ENCODE data around the gene RFC4. TPM values are rescaled to one million over a fixed set of nuclear protein-coding genes. Genes with fewer than 3 reads are reported as not detected.
A peak's percentile ranks its signal among the peaks of the same experiment; 100 is the strongest.

Gene RFC4
- total and polyA plus RNA-seq, 2 of the 4 experiments (the other 2 are of a cell fraction), result 19.5 to 27.9 TPM

GRCh38 chr3:186821429-186822387, 15.4 kb upstream of the RFC4 start:
- Histone ChIP-seq H3K23ac (ENCODE audit: low read depth, low read length) (no peak overlapping the region; the same call in 1 of the 2 replicates), H3K79me1 (ENCODE audit: low read depth in 1 of 2, low read length in 2 of 2) (peaks cover 0 to 11% of the 10 kb centered on the region in 2 experiments; a peak in 2 of 4 replicates), H2AK5ac (ENCODE audit: low read depth, low read length) (peak overlapping the region; percentile 63; the same call in 1 of the 2 replicates), H3K27ac (ENCODE audit: insufficient read depth, low read length) (peak overlapping the region; percentile 98), H4K91ac (ENCODE audit: insufficient read depth, low read depth, low read length) (peak overlapping the region; percentile 91), H3K14ac (replicated peaks; ENCODE audit: low read depth, low read length) (peak overlapping the region; percentile 75; the same call in 1 of the 2 replicates), H3K4ac (ENCODE audit: low read depth, low read length) (peak overlapping the region; percentile 86), H4K5ac (ENCODE audit: low read depth, low read length) (peak overlapping the region; percentile 90), H3K9me3 (ENCODE audit: control insufficient read depth, insufficient read depth, low read length) (no peaks in the 10 kb centered on the region), H3K4me2 (ENCODE audit: low read depth, low read length) (peak overlapping the region; percentile 95), H3K4me3 (ENCODE audit: insufficient read depth, low read depth, low read length) (peak overlapping the region; percentile 35; the same call in 1 of the 2 replicates), H3K56ac (ENCODE audit: extremely low read depth, insufficient read depth, low read length) (peak overlapping the region; percentile 75; the same call in 1 of the 2 replicates), H3K36me3 (ENCODE audit: control insufficient read depth, insufficient read depth, low read length) (no peaks in the 10 kb centered on the region), H2AK9ac (replicated peaks; ENCODE audit: low read depth, low read length, poor library complexity) (no peak overlapping the region), H2AFZ (replicated peaks; ENCODE audit: low read length, poor library complexity) (peak overlapping the region; percentile 87), H3K27me3 (ENCODE audit: control insufficient read depth, insufficient read depth, low read length) (no peaks in the 10 kb centered on the region), H3K9me1 (ENCODE audit: insufficient read depth, low read length) (no peaks in the 10 kb centered on the region; the same call in 1 of the 2 replicates), H2BK15ac (ENCODE audit: low read depth, low read length) (peak overlapping the region; percentile 98; the same call in 2 of the 3 replicates), H2BK5ac (ENCODE audit: low read depth, low read length, poor library complexity, severe bottlenecking) (peak overlapping the region; percentile 91), H4K8ac (ENCODE audit: low read depth in 2 of 2, low read length in 2 of 2) (peak overlapping the region; percentile 59 to 96; a peak in 3 of 4 replicates), H2BK120ac (ENCODE audit: low read depth, low read length) (peak overlapping the region; percentile 95), H3K4me1 (ENCODE audit: control insufficient read depth, insufficient read depth, low read length) (peaks cover 15% of the 10 kb centered on the region), H2BK20ac (ENCODE audit: low read depth, low read length) (peak overlapping the region; percentile 95), H3K18ac (ENCODE audit: low read depth, low read length) (peak overlapping the region; percentile 81), H4K20me1 (ENCODE audit: insufficient read depth, low read length) (no peaks in the 10 kb centered on the region), H3K9ac (ENCODE audit: low read depth, low read length) (peak overlapping the region; percentile 84)
- BruUV-seq (replicated peaks), result no TSS peak
- ATAC-seq (ENCODE audit: low read depth) (peak; percentile 69), DNase-seq (peak; percentile 83)
- dilution Hi-C loops (cut with HindIII; ENCODE audit: low sequenced_read_pairs, unreplicated experiment), result no loop called here
- in situ Hi-C loops (cut with MboI; ENCODE audit: low sequenced_read_pairs), result loop anchor here (5.0 to 25.0 kb wide), 2 partner anchors 204 to 834 kb away; no protein-coding TSS in a partner anchor
- CTCF ChIA-PET, result interaction anchor here (0.5 to 2.2 kb wide), 13 partner anchors 9 to 389 kb away, joined by 3 to 28 read pairs (median 4); no protein-coding TSS in a partner anchor
- 93% methylated on average over 2 of the region's 11 CpGs; no CpG with 5 or more reads in 1 of the 2 experiments for WGBS, 2 experiments (ENCODE audit: extremely low coverage in 2 of 2, insufficient read length in 1 of 2)
- POLR2A ChIA-PET (ENCODE audit: unreplicated experiment), result no interaction called here
- intact Hi-C loops (cut with micrococcal nuclease), result loop anchor here (1.0 to 10.0 kb wide), 4 partner anchors 29 to 557 kb away; partner anchors contain the start of gene TBCCD1
- TF ChIP-seq ELK1 (IDR thresholded peaks at IDR 0.05; ENCODE audit: borderline replicate concordance, low read depth, low read length), result no peak
- no peak for TF ChIP-seq MAZ (IDR thresholded peaks at IDR 0.05; ENCODE audit: borderline replicate concordance, low read depth, low read length)
- no peak for TF ChIP-seq NFE2L2 (IDR thresholded peaks at IDR 0.05; ENCODE audit: low read depth, low read length)
- TF ChIP-seq RCOR1 (IDR thresholded peaks at IDR 0.05; ENCODE audit: insufficient replicate concordance, low read length), result no peak
- TF ChIP-seq POLR2A (IDR thresholded peaks at IDR 0.05; ENCODE audit: low read depth, low read length), result no peak
- TF ChIP-seq FOS (IDR thresholded peaks at IDR 0.05; ENCODE audit: low read depth, low read length), result no peak
- peak; percentile 54; the same call in 1 of the 2 replicates for TF ChIP-seq SMC3 (IDR thresholded peaks at IDR 0.05; ENCODE audit: low read depth, low read length)
- TF ChIP-seq BHLHE40 (IDR thresholded peaks at IDR 0.05; ENCODE audit: low read depth, low read length), result no peak
- TF ChIP-seq RAD21 (IDR thresholded peaks at IDR 0.05; ENCODE audit: low read length), result peak; percentile 73
- no peak for TF ChIP-seq MAFK (IDR thresholded peaks at IDR 0.05; ENCODE audit: low read depth, low read length)
- no peak for TF ChIP-seq MXI1 (IDR thresholded peaks at IDR 0.05; ENCODE audit: borderline replicate concordance, low read depth, low read length)
- TF ChIP-seq RFX5 (IDR thresholded peaks at IDR 0.05; ENCODE audit: low read depth, low read length), result no peak
- TF ChIP-seq CTCF (conservative IDR thresholded peaks at IDR 0.05; ENCODE audit: low read depth, low read length), result peak; percentile 77
